Neural cell (in vitro differentiated cells): Measurements from ENCODE around the gene PSMD11. TPM values are rescaled to one million over a fixed set of nuclear protein-coding genes. Genes with fewer than 3 reads are reported as not detected.

Experiments
- H2AFZ ChIP-seq: fragments of 200-600, 300-800 bp; sonication (generic), shearing (Covaris generic); 2 replicates; pipeline ENCODE4 v1.6.0; 2014; ENCODE audit warnings: low read depth, mild to moderate bottlenecking, antibody characterized with exemption, low read length, moderate library complexity
- H3F3A ChIP-seq: fragments of 200-600 bp; shearing (Covaris generic); 2 replicates; pipeline ENCODE4 v1.6.1; 2016; ENCODE audit warnings: mild to moderate bottlenecking, moderate library complexity, mixed read lengths, antibody characterized with exemption, low read length; ENCODE audit not compliant: insufficient read depth, poor library complexity, severe bottlenecking
- H3K27ac ChIP-seq: fragments of 200-600, 300-800 bp; sonication (generic), shearing (Covaris generic); 2 replicates; pipeline ENCODE4 v1.5.1; 2014; ENCODE audit warnings: mild to moderate bottlenecking, low read length, moderate library complexity
- H3K27me3 ChIP-seq: fragments of 300-800, 200-600 bp; sonication (generic), shearing (Covaris generic); 2 replicates; pipeline ENCODE4 v1.6.0; 2014; ENCODE audit warnings: mild to moderate bottlenecking, low read depth, low read length, moderate library complexity; ENCODE audit not compliant: insufficient read depth
- H3K36me3 ChIP-seq: fragments of 300-800, 200-600 bp; sonication (generic), shearing (Covaris generic); 2 replicates; pipeline ENCODE4 v1.5.1; 2014; ENCODE audit warnings: mild to moderate bottlenecking, antibody characterized with exemption, low read length, moderate library complexity; ENCODE audit not compliant: insufficient read depth
- H3K4me2 ChIP-seq: fragments of 300-800, 200-600 bp; sonication (generic), shearing (Covaris generic); 2 replicates; pipeline ENCODE4 v1.6.0; 2014; ENCODE audit warnings: mild to moderate bottlenecking, low read length
- H3K4me3 ChIP-seq: fragments of 300-800, 200-600 bp; sonication (generic), shearing (Covaris generic); 2 replicates; pipeline ENCODE4 v1.5.1; 2014; ENCODE audit warnings: mild to moderate bottlenecking, low read length, moderate library complexity
- H3K79me2 ChIP-seq: fragments of 200-600 bp; shearing (Covaris generic); replicated peaks from 2 replicates; pipeline ENCODE4 v1.6.0; 2014; ENCODE audit warnings: mild to moderate bottlenecking, low read length, moderate library complexity; ENCODE audit not compliant: insufficient read depth
- H3K9ac ChIP-seq: fragments of 300-800, 200-600 bp; sonication (generic), shearing (Covaris generic); 2 replicates; pipeline ENCODE4 v1.6.1; 2016; ENCODE audit warnings: mild to moderate bottlenecking, low read length, mixed read lengths
- H3K9me2 ChIP-seq: fragments of 200-600 bp; shearing (Covaris generic); 2 replicates; pipeline ENCODE4 v1.6.1; 2016; ENCODE audit warnings: mild to moderate bottlenecking, low read length, mixed read lengths; ENCODE audit not compliant: insufficient read depth
- H3K9me3 ChIP-seq: fragments of 200-600, 300-800 bp; sonication (generic), shearing (Covaris generic); 2 replicates; pipeline ENCODE4 v1.6.1; 2016; ENCODE audit warnings: mild to moderate bottlenecking, mixed run types, low read length, moderate library complexity, mixed read lengths
- H4K20me1 ChIP-seq: fragments of 200-600 bp; shearing (Covaris generic); 2 replicates; pipeline ENCODE4 v1.6.1; 2016; ENCODE audit warnings: mild to moderate bottlenecking, mixed run types; ENCODE audit not compliant: insufficient read depth
- CTCF ChIP-seq: fragments of 450-650 bp; IDR thresholded peaks from 2 replicates; pipeline ENCODE4 v1.5.1; 2014; ENCODE audit warnings: antibody characterized with exemption, mild to moderate bottlenecking, moderate library complexity; ENCODE audit not compliant: poor library complexity, severe bottlenecking
- MXI1 ChIP-seq: fragments of 450-650 bp; conservative IDR thresholded peaks from 2 replicates; pipeline ENCODE4 v1.6.1; 2014; ENCODE audit warnings: antibody characterized with exemption, mild to moderate bottlenecking; ENCODE audit not compliant: poor library complexity, severe bottlenecking
- RAD21 ChIP-seq: fragments of 450-650 bp; conservative IDR thresholded peaks from 2 replicates; pipeline ENCODE4 v1.6.1; 2014; ENCODE audit warnings: antibody characterized with exemption, mild to moderate bottlenecking, moderate library complexity
- REST ChIP-seq: IDR thresholded peaks from 2 replicates; pipeline ENCODE4 v1.6.1; 2012; ENCODE audit warnings: borderline replicate concordance
- polyA plus RNA-seq: library from polyadenylated mRNA; depleted of rRNA; stranded (reverse); fragments of >200 nt; gene quantifications from 2 replicates; pipeline ENCODE4 v1.2.3, GENCODE V29; 2014

The PSMD11 gene
- polyA plus RNA-seq, 1 donor from 2014 or later = 43.9 TPM

GRCh38 chr17:32516450-32516849 is 72.1 kb downstream of the PSMD11 start:
- Histone ChIP-seq H3K4me2 (no peak overlapping the region), H3K27ac (peak overlapping the region; percentile 100)

GRCh38 chr17:32516940-32517701 is 72.8 kb downstream of the PSMD11 start:
- H3F3A ChIP-seq = peaks cover 8% of the 10 kb centered on the region
- no peak overlapping the region for H2AFZ ChIP-seq
- peaks cover 6% of the 10 kb centered on the region for H3K79me2 ChIP-seq
- H3K9ac ChIP-seq = peak overlapping the region; percentile 98
- no peaks in the 10 kb centered on the region for H3K27me3 ChIP-seq
- peak overlapping the region; percentile 32 for H3K4me2 ChIP-seq
- TF ChIP-seq RAD21 = no peak
- H3K9me3 ChIP-seq = no peaks in the 10 kb centered on the region
- no peak overlapping the region for H3K4me3 ChIP-seq
- H3K27ac ChIP-seq = peak overlapping the region; percentile 100
- no peaks in the 10 kb centered on the region for H3K9me2 ChIP-seq
- no peaks in the 10 kb centered on the region for H4K20me1 ChIP-seq
- H3K36me3 ChIP-seq = no peaks in the 10 kb centered on the region

More at GRCh38 chr17:32516450-32516849, 72.1 kb downstream of the PSMD11 start:
- Histone ChIP-seq H3F3A (peaks cover 8% of the 10 kb centered on the region), H3K9me2 (no peaks in the 10 kb centered on the region), H3K79me2 (peaks cover 6% of the 10 kb centered on the region), H3K36me3 (no peaks in the 10 kb centered on the region), H3K4me3 (no peak overlapping the region), H3K9me3 (no peaks in the 10 kb centered on the region), H3K27me3 (no peaks in the 10 kb centered on the region), H2AFZ (no peak overlapping the region), H3K9ac (peak overlapping the region; percentile 9), H4K20me1 (no peaks in the 10 kb centered on the region)
- TF ChIP-seq RAD21 = no peak
- TF ChIP-seq MXI1 = no peak

GRCh38 chr17:32517982-32518381 is 73.7 kb downstream of the PSMD11 start:
- no peak overlapping the region for H3K4me2 ChIP-seq

More at GRCh38 chr17:32517982-32518381, 73.7 kb downstream of the PSMD11 start:
- TF ChIP-seq CTCF (no peak), REST (no peak), MXI1 (no peak), RAD21 (no peak)
- no peak overlapping the region for H2AFZ ChIP-seq
- H4K20me1 ChIP-seq = no peaks in the 10 kb centered on the region
- H3K9ac ChIP-seq = peak overlapping the region; percentile 98
- H3K9me2 ChIP-seq = no peaks in the 10 kb centered on the region
- no peaks in the 10 kb centered on the region for H3K27me3 ChIP-seq
- H3K9me3 ChIP-seq = no peaks in the 10 kb centered on the region
- peak overlapping the region; percentile 67 for H3K4me3 ChIP-seq
- H3F3A ChIP-seq = peaks cover 8% of the 10 kb centered on the region
- H3K79me2 ChIP-seq = peaks cover 6% of the 10 kb centered on the region
- H3K27ac ChIP-seq = peak overlapping the region; percentile 100
- H3K36me3 ChIP-seq = no peaks in the 10 kb centered on the region
